GM12801 (cell line): ENCODE measurements around the gene ZNF865.

Source experiments
- CTCF ChIP-seq: IDR thresholded peaks from one replicate; pipeline ENCODE4 v1.5.1; 2011; ENCODE audit warnings: control low read depth; ENCODE audit not compliant: insufficient read length; ENCODE audit errors: extremely low read depth

The ZNF865 gene

DNA sequence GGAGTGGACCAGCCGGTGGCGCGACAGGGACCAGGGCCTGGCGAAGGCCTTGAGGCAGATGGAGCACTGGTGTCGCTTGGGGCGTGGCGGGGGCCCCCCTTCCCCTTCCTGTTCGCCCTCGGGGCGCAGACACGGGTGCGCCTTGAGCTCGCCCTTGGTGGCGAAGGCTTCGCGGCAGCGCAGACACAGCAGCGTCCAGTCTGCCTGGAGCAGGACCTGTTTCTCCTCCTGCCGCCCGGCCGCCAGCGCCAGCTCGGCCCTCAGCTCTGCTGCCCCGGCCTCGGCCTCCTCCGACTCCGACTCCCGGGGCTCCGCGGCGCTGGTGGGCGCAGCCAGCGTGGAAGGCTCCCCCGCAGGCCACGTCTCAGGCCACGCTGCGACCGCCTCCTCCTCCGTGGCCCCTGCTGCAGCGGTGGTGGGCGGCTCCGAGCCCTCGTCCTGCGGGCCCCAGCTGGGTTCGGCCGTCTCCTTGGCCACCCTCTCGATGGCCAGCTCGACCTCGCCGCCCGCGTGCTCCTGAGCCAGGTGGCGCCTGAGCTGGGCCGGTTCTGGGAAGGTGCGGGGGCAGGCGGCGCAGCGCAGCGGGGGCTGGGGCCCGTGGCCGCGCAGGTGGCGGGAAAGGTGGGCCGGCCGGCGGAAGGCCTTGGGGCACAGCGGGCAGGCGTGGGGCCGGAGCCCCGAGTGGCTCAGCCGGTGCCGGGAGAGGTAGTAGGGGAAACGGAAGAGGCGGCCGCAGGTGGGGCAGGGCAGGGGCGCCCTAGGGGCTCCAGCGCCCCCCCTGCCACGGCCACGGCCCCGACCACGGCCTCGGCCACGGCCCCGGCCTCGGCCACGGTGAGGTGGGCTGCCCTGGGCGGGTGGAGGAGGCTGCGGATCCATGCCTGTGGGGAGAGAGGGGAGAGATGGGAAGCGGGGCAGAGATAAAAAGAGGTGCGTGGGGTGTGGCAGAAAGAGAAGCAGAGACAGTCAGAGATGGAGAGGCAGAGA, 26.4 kb upstream of the ZNF865 start:
- TF ChIP-seq CTCF: no peak

DNA sequence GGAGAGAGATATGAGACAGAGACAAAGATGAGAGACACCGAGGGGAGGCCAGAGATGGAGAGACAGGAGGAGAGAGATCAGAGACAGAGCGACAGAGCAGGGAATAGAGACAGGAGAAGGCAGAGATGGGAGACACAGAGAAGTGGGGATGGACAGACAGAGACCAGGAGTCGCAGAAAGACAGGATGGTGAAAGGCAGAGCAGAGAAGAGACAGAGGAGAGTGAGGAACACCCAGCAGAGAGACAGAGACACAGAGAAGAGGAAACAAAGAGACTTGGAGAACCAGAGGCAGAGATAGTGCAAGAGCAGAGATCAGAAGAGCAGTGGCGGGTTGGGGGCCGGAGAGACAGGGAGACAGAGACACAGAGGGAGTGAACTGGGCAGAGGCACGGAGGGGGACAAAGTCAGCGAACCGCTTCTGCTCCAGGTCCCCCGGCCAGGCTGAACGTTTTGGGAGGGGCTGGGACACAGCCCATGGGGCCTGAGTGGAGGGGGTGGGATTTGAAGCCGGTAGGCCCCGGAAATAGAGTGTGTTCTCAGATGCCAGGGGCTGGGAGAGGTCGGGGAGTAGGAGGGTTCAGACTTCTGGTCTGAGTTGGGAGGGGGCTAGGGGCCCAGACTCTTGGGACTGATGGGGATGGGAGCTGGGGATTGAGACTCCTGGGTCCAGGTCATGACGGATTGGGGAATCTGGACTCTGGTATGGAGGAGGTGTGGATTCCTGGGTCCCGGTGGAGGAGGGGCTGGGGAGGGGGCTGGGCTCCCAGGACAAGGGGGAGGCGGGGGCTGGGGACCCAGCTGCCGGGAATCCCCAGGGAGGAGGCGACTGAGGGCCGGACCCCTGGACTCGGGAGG, 25.5 kb upstream of the ZNF865 start:
- TF ChIP-seq CTCF: no peak

GRCh38 chr19:55580628-55581144, 24.8 kb upstream of the ZNF865 start, which contains the start of gene ZNF579:
Gene ZNF579 (minus strand): TSS chr19:55580848. CDS start chr19:55579639, 1,209 bp downstream.
- TF ChIP-seq CTCF: no peak

GRCh38 chr19:55581145-55581822, 24.2 kb upstream of the ZNF865 start:
- TF ChIP-seq CTCF: no peak

DNA sequence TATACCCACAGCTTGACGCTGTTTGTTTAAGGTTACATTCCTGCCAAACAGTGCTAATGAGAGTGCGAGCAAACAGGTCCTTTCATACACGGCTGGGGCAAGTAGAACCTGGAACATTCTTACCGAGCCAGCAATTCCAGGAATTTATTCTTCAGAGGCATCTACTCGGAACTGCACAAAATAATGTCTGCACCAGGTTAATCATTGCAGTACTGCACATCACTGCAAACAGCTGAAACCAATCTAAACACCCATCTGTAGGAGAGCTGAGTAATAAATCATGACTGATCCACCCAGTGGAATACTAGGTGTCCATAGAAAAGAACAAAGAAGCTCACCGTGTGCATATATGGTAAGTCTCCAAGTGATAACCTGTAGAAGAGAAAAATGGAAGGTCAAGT, 23.6 kb upstream of the ZNF865 start:
- no peak for TF ChIP-seq CTCF

DNA sequence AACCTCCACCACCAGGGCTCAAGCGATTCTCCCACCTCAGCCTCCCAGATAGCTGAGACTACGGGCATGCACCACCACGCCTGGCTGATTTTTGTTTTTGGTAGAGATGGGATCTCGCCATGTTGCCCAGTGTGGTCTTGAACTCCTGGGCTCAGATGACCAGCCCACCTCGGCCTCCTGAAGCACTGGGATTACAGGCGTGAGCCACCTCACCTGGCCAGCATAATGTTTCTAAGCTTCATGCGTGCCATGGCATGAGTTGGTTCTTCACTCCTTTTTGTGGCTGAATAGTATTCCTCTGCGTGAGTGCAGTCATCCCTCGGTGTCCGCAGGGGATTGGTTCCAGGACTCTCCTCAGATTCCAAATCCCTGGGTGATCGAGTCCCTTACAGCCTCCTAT, 20.6 kb upstream of the ZNF865 start:
- no peak for TF ChIP-seq CTCF
